ENCODE data around the gene SLC8A2. TPM values are rescaled to one million over a fixed set of nuclear protein-coding genes. Genes with fewer than 3 reads are reported as not detected.

Gene SLC8A2
- total RNA-seq, 1 experiment from 2014 or later: 11.3 TPM

GRCh38 chr19:47512183-47512947 lies 40.7 kb upstream of the SLC8A2 start:
- H4K20me1 ChIP-seq (ENCODE audit: control insufficient read depth, insufficient read depth, insufficient read length): no peaks in the 10 kb centered on the region
- no peak overlapping the region for H2BK12ac ChIP-seq (ENCODE audit: insufficient read length, low read depth, low read length)
- Mint-ChIP-seq H3K36me3 (ENCODE audit: insufficient read depth in 1 of 3, low read depth in 3 of 3) (peaks cover 0 to 4% (median 0%) of the 10 kb centered on the region in 3 experiments; a peak in 1 of 7 replicates), H3K4me1 (peaks cover 23 to 37% of the 10 kb centered on the region in 2 experiments), H3K27me3 (ENCODE audit: low read depth) (no peaks in the 10 kb centered on the region), H3K4me3 (peak overlapping the region; percentile 96), H3K27ac (peak overlapping the region; percentile 9 to 90 (median 62); a peak in 3 of 7 replicates), H3K9me3 (no peaks in the 10 kb centered on the region)
- H3K23me2 ChIP-seq (ENCODE audit: insufficient read length, low read depth, low read length, poor library complexity, severe bottlenecking): peaks cover 7% of the 10 kb centered on the region
- no CpG with 5 or more reads among the region's 11 CpGs for WGBS (ENCODE audit: extremely low coverage, insufficient read length, low lambda C conversion rate)
- H2BK15ac ChIP-seq (ENCODE audit: low read depth, low read length): no peak overlapping the region
- no peak overlapping the region for H2BK120ac ChIP-seq (ENCODE audit: low read depth, low read length, poor library complexity, severe bottlenecking)
- no peak overlapping the region for H3T11ph ChIP-seq (ENCODE audit: low read length)
- H2BK5ac ChIP-seq (ENCODE audit: insufficient read length, low read length): no peak overlapping the region
- no peak overlapping the region for H3K27ac ChIP-seq (ENCODE audit: insufficient read length, low read depth, low read length)
- H2AFZ ChIP-seq (ENCODE audit: low read length): no peak overlapping the region
- H3K23ac ChIP-seq (ENCODE audit: insufficient read length, low read depth, low read length): no peak overlapping the region
- H3K79me2 ChIP-seq (ENCODE audit: insufficient read depth, low read length): peaks cover 10% of the 10 kb centered on the region; the same call in 1 of the 2 replicates
- no peak for DNase-seq
- TF ChIP-seq, protein P1, sequence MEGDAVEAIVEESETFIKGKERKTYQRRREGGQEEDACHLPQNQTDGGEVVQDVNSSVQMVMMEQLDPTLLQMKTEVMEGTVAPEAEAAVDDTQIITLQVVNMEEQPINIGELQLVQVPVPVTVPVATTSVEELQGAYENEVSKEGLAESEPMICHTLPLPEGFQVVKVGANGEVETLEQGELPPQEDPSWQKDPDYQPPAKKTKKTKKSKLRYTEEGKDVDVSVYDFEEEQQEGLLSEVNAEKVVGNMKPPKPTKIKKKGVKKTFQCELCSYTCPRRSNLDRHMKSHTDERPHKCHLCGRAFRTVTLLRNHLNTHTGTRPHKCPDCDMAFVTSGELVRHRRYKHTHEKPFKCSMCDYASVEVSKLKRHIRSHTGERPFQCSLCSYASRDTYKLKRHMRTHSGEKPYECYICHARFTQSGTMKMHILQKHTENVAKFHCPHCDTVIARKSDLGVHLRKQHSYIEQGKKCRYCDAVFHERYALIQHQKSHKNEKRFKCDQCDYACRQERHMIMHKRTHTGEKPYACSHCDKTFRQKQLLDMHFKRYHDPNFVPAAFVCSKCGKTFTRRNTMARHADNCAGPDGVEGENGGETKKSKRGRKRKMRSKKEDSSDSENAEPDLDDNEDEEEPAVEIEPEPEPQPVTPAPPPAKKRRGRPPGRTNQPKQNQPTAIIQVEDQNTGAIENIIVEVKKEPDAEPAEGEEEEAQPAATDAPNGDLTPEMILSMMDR (conservative IDR thresholded peaks at IDR 0.05): no peak
- no peak overlapping the region for H3K4ac ChIP-seq (ENCODE audit: low read depth, low read length)
- H3K4me1 ChIP-seq (ENCODE audit: insufficient read depth, low read length): no peaks in the 10 kb centered on the region
- no peak overlapping the region for H2AK5ac ChIP-seq (ENCODE audit: insufficient read length, low read length)
- no peak overlapping the region for H3K56ac ChIP-seq (ENCODE audit: insufficient read length, low read depth, low read length)
- H3K27me3 ChIP-seq (ENCODE audit: insufficient read depth, low read length): no peaks in the 10 kb centered on the region
- H4K5ac ChIP-seq (ENCODE audit: insufficient read length, low read depth, low read length): no peak overlapping the region
- H3K79me1 ChIP-seq (ENCODE audit: insufficient read depth, low read depth, low read length, poor library complexity, severe bottlenecking): peaks cover 9% of the 10 kb centered on the region
- no peak overlapping the region for H4K91ac ChIP-seq (ENCODE audit: insufficient read length, low read depth, low read length)
- H3K9me3 ChIP-seq (ENCODE audit: control insufficient read depth, low read depth, low read length): no peaks in the 10 kb centered on the region
- no peak overlapping the region for H3K9ac ChIP-seq (ENCODE audit: extremely low read depth, insufficient read length, low read length)
- H2BK20ac ChIP-seq (ENCODE audit: low read depth, low read length, poor library complexity, severe bottlenecking): no peak overlapping the region
- no peak overlapping the region for H3K18ac ChIP-seq (ENCODE audit: insufficient read length, low read depth, low read length)
- H3K14ac ChIP-seq (ENCODE audit: insufficient read depth, low read length): no peak overlapping the region
- no peak overlapping the region for H4K8ac ChIP-seq (replicated peaks; ENCODE audit: insufficient read length, low read depth, low read length)
- no peak overlapping the region for H3K4me2 ChIP-seq (ENCODE audit: insufficient read depth, insufficient read length, low read length)

Measured in H9 (cell line).